ENCODE measurements around the gene TPSD1.

- TF ChIP-seq POLR2A (IDR thresholded peaks at IDR 0.05): no peak
- no peak for TF ChIP-seq CTCF (IDR thresholded peaks at IDR 0.05)
These were observed 8.6 kb downstream of the TPSD1 start for GRCh38 chr16:1264345-1265089.
